GM18861 (cell line): Measurements from ENCODE around the gene APOBEC3H.

Experiments
- ATAC-seq: cut with Tn5 transposase; IDR thresholded peaks from one replicate; pipeline ENCODE4 v1.9.1; 2021; ENCODE audit not compliant: unreplicated experiment

APOBEC3H gene

DNA sequence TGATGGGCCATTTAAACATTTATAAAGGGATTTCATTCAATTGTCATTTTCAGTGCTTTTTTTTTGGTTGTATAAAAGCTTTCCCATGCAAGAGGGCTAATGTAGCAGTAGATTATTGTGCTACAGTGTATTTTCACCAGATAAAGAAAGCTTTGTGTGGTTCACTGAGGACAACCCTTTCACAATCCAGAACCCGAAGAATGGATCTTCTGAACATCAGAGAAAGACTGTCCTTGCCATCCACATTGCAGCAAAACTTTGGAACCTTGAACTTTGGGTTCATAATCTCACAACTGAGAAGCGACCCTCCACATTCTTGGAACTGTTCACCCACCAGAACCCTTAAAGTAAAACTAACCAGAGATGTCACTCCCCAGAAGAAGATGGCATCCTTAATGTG is 9.3 kb downstream of the APOBEC3H start:
- ATAC-seq: no peak

GRCh38 chr22:39108487-39108886 is 11.4 kb downstream of the APOBEC3H start:
- no peak for ATAC-seq

DNA sequence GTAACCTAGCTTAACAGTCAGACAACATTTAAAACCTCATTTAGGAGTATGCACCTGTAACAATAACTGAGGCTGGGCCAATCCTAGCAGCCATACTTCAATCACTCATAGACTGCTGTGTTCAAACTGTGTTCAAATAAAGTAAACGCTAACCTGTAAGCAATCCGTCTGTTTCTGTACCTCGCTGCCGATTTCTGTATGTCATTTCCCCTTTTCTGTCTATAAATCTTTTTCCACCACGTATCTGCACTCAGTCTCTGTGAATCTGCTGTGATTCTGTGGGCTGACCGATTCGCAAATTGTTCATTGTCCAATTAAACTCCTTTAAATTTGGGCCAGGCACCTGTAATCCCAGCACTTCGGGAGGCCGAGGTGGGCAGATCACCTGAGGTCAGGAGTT is 12.3 kb downstream of the APOBEC3H start:
- no peak for ATAC-seq

DNA sequence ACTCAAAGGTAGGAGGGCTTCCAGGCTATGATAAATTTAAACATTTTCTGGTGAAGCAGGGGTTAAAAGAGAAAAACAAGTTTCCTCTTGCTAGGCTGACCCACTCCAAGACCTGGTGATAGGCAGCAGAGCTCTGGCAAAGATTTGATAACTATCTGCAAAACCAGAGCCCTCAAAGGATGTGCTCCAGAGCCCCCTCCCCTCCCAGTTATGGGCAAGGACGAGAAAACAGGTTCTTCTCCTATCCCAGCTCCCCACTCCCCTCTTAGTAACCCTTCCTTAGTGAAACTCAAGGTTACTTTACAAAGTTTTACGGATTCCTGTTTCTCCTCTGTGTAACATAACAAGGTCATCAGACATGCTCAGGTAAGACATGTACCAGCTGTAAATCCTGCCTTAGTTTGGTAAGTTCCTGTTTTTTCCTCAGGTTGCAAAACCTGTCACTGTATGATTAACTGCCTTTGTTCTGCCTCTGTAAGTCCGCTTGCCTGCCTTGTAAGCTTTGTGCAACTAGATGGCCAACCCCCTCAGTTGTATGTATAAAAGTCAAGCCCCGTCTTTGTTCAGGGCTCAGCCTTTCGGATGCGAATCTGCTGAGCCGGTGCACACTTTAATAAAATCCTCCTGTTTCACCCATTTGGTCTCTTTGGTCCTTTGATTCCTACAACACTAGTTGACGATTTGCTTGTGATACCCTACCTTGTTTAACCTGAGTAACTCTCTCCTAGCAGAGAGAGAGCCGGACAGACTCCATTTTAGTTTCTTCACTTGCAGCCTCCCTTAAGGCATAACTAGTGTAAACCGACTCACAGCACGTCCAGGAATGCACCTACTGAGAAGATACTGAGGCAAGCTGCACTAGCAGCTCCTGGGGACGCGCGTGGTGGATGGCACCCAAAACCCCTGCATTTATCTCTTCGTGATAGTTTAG is 13.9 kb downstream of the APOBEC3H start:
- no peak for ATAC-seq

- no peak for ATAC-seq
Measured at GRCh38 chr22:39114112-39114511, 17.1 kb downstream of the APOBEC3H start.

GRCh38 chr22:39115570-39115969 is 18.5 kb downstream of the APOBEC3H start:
- ATAC-seq: no peak

- ATAC-seq: no peak
Measured at GRCh38 chr22:39115977-39116621, 19.1 kb downstream of the APOBEC3H start.

- no peak for ATAC-seq
Measured at GRCh38 chr22:39117585-39118191, 20.6 kb downstream of the APOBEC3H start.

- no peak for ATAC-seq
Measured at GRCh38 chr22:39120983-39121382, 23.9 kb downstream of the APOBEC3H start.

DNA sequence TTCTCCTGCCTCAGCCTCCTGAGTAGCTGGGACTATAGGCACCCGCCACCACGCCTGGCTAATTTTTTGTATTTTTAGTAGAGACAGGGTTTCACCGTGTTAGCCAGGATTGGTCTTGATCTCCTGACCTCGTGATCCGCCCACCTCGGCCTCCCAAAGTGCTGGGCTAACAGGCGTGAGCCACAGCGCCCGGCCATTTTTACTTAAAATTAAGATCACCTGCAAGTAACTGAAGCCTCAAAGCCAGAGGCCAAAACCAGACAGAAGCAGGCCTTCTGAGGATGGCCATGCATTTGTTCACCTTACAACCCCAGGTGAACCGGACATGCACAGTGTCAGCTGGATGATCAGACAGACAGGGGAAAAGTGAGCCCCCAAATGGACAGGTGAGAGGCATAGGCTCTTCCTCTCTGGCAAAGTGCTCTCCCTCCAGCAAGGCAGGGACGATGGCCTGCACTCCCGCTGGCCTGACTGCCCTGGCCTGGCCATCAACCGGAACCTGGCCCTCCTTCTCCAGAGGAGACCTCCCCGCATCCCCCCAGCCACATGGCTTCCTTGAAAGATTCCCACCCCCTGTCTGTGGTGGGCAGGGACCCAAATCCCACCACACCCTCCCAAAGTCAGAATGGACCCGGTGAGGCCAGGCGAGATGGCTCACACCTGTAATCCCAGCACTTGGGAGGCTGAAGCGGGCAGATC is 25.9 kb downstream of the APOBEC3H start:
- ATAC-seq: no peak

DNA sequence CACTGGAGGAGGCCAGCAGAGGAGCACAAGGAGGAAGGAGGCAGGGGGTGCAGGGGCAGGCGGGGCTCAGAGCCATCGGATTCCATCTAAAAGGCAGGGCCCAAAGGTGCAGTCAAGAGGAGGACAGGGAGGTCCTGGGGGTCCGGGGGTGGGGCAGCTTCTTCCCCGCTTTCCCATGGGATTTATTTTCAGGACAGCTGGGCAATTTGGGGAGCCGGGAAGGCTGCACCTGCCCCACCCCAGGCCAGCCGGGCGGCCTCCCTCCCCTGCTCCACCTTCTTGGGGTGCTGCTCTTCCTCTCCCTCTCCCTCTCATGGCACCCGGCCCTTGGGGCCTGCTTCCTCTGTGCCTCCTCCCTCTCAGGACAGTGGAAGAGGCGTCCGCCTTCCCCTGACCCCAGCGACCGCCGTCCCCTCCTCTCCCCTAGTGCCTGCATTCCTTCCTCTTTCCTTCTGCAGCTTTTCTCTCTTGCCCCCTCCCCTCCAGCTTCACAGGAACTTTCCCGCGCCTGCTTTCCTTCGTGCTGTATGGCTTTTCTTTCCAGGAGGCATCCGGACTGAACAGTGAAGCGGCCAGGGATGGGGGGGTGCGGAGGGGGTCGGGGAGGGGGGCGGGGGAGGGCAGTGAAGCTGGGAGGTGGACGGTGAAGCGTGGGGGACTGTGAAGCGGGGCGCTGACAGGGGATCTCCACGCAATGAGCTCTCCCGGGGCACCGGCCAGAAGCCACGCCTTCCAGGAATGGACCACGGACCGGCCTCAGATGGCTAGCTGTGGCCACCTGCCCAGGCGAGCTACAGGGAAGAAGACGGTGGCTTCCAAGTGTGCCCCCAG is 26.9 kb downstream of the APOBEC3H start:
- ATAC-seq: no peak

GRCh38 chr22:39125622-39126021 is 28.6 kb downstream of the APOBEC3H start:
- no peak for ATAC-seq

GRCh38 chr22:39128508-39128907 is 31.5 kb downstream of the APOBEC3H start:
- no peak for ATAC-seq

- ATAC-seq: no peak
Measured at GRCh38 chr22:39129081-39129480, 32.0 kb downstream of the APOBEC3H start.

DNA sequence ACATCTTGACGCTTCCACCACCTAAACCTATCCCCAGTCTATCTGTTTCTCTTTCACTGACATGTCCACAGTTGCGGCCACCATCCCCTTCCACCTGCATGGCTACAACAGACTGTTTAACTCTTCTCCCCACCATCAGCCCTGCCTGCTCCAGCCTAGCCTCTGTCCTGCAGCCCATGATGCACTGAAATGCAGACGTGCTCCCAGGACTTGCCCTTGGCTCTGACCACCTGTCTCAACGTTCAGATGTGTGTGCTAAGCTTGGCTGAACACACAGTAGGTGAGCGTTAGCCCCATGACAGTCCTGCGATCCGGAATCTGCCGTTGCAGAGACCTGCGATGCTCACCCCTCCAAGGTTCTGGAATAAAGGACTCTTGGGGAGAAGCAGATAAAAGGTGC is 32.7 kb downstream of the APOBEC3H start:
- ATAC-seq: no peak

- no peak for ATAC-seq
Measured at GRCh38 chr22:39130152-39130704, 33.2 kb downstream of the APOBEC3H start.

DNA sequence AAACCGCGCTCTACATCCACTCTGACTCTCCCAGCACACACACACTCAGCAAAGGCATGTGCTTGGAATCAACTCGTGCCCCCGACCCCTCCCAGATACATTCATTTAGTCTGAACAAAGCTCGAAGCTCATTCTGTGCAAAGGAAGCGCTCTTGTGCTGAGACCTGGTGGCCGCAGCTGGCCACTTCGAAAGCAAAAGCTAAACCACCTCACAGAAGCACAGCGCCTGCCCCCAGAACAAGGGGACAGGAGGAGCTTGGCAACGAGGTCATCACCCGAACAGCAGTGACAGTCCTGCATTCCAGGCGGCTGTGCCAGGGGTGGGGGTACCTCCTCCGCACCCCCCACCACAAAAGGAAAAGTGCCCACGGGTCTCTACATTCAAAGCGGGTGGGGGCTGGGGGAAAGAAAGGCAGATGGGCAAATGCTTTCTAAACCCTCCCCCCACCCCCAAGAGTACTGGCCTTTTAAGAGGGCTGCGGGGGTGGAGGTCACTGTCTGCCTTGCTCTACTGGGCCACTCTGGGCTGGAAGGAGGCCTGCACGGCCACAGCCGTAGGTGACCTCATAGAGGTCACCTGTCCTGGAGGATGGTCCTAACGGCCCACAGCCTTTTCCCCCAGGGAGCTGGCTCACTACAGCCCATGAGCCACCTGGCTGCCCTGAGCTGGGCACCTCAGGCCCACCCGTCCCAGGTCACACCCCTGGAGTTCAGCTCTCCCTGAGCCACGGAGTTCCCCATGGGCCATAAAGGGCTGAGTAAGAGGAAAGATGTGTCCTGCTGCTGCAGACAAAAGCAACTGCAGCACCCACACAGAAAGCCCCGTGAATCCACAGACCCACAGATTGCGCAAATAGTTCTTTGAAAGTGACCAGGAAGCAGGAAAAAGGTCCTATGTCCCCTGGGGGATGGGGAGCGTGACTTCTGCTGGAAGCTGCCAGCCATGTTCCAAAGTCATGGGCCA is 34.1 kb downstream of the APOBEC3H start:
- ATAC-seq: no peak

- no peak for ATAC-seq
Measured at GRCh38 chr22:39132281-39132680, 35.2 kb downstream of the APOBEC3H start.
